ENCODE measurements around the gene HTRA1. TPM values are rescaled to one million over a fixed set of nuclear protein-coding genes. Genes with fewer than 3 reads are reported as not detected.

The HTRA1 gene
- total and polyA plus RNA-seq, 12 donors: 23.4 to 108 (median 70.2) TPM

DNA sequence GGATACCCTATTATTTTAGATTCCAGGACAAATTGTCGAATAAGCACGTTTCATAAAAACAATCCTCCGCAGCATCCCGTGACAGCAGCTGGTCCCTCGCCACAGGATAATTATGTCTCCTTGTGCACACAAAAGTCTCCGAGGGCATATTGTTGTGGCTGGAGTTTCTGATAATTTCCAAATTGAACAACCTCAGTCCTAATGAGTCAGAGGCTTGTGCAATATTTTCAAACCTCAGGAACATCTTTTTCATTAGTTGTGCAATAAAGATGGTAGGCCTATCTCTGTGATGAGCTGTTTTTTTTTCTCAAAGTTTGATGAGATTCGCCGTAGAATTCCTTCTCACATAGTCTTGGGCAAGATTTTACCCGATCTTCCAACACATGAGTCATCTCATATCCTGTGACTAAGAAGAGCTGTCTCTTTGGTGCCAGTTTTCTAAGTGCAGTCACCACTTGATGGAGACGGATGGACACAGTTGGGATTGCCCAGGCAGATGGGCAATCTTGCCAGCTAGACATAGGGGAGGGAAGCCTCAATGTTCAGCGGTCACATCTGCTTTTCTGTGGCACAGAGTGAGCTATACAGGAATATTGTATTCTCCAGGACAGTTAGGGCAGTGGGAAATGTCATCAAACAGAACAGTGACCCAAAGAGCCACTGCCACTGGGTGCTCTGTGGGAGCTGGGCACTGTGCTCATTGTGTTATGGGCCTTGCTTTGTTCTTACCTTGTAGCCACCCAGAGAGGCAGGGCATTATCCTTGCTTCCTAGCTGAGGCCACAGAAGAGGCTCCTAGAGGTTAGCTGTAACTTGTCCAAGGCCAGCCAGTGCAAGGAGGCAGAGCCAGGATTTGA lies 7.8 kb downstream of the HTRA1 start:
- TF ChIP-seq, protein P1, sequence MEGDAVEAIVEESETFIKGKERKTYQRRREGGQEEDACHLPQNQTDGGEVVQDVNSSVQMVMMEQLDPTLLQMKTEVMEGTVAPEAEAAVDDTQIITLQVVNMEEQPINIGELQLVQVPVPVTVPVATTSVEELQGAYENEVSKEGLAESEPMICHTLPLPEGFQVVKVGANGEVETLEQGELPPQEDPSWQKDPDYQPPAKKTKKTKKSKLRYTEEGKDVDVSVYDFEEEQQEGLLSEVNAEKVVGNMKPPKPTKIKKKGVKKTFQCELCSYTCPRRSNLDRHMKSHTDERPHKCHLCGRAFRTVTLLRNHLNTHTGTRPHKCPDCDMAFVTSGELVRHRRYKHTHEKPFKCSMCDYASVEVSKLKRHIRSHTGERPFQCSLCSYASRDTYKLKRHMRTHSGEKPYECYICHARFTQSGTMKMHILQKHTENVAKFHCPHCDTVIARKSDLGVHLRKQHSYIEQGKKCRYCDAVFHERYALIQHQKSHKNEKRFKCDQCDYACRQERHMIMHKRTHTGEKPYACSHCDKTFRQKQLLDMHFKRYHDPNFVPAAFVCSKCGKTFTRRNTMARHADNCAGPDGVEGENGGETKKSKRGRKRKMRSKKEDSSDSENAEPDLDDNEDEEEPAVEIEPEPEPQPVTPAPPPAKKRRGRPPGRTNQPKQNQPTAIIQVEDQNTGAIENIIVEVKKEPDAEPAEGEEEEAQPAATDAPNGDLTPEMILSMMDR (IDR thresholded peaks at IDR 0.05): no peak
- Histone ChIP-seq H3K4me3 (no peak overlapping the region), H3K27me3 (peaks cover 0 to 1% (median 0%) of the 10 kb centered on the region in 7 donors), H3K9me3 (no peaks in the 10 kb centered on the region), H3K4me1 (peaks cover 9 to 76% (median 58%) of the 10 kb centered on the region in 9 donors), H3K27ac (peak overlapping the region in 5 of 10 donors; percentile 28 to 60 (median 45)), H3K36me3 (peaks cover 0 to 13% (median 0%) of the 10 kb centered on the region in 9 donors)
- 54 to 67% methylated on average over 11 of the region's 11 CpGs for WGBS, 2 donors
- DNase-seq (no peak), ATAC-seq (peak in 7 of 8 donors; percentile 21 to 78 (median 55))
- intact Hi-C loops (cut with DNase I): loop anchor here in 1 of 10 donors (10.0 kb wide), 1 partner anchor 96 kb away; the partner anchor contains the start of gene DMBT1

DNA sequence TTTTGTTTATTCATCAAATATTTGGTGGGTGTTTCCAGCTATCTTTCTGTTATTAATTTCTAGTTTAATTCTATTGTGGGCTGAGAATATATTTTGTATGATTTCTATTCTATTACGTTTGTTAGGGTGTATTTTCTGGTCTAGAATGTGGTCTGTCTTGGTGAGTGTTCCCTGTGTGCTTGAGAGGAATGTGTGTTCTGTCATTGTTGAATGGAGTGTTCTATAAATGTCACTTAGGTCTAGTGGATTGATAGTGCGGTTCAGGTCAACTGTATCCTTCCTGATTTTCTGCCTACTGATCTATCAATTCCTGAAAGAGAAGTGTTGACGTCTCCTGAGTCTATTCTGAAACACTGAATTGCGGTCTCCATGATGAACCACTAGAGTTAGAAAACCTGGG lies 8.5 kb downstream of the HTRA1 start:
- WGBS, 2 donors: 53 to 66% methylated on average over 4 of the region's 4 CpGs
- intact Hi-C loops (cut with DNase I): loop anchor here in 1 of 10 donors (10.0 kb wide), 1 partner anchor 95 kb away; the partner anchor contains the start of gene DMBT1
- Histone ChIP-seq H3K36me3 (peaks cover 0 to 13% (median 0%) of the 10 kb centered on the region in 9 donors), H3K27me3 (no peaks in the 10 kb centered on the region), H3K27ac (peak overlapping the region in 5 of 10 donors; percentile 28 to 60 (median 45)), H3K4me1 (peaks cover 5 to 76% (median 59%) of the 10 kb centered on the region in 9 donors), H3K9me3 (no peaks in the 10 kb centered on the region), H3K4me3 (no peak overlapping the region)
- ATAC-seq (peak in 3 of 8 donors; percentile 33 to 65 (median 50)), DNase-seq (no peak)
- TF ChIP-seq, protein P1 (IDR thresholded peaks at IDR 0.05): no peak

DNA sequence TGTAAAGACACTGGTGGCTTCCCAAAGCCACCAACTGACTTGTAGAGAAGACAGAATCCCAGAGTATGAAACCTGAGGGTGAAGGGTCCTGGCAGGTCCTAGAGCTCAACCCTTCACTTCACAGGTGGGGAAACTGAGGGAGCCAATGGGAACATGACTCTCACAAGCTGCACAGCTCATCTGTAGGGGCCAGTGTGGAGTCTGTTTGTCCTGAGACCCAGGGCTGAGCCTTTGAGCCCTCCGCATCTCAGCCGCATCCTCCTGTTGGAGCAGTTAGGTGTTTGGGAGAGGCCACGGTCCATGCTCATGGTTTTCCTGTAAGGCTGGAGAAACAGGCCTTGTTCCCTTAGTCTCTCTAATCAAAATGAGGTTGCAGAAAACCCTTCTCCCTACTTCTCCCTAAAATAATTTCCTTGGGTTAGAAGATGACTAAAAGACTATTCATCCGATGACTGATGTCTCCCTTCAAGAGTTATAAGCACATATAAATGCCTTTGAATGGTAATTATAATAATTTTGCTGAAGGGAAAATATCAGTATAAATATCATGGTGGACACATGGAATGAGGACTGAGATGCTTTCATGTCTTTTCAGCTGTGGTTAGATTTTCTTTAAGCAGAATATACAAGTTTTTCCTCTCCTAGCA lies 10.3 kb downstream of the HTRA1 start:
- TF ChIP-seq, protein P1 (IDR thresholded peaks at IDR 0.05): no peak
- no peaks in the 10 kb centered on the region for H3K9me3 ChIP-seq
- H3K27ac ChIP-seq: no peak overlapping the region
- no peak overlapping the region for H3K4me3 ChIP-seq
- peaks cover 15 to 84% (median 71%) of the 10 kb centered on the region in 9 donors for H3K4me1 ChIP-seq
- intact Hi-C loops (cut with DNase I): no loop called here
- H3K27me3 ChIP-seq: no peaks in the 10 kb centered on the region
- DNase-seq (no peak), ATAC-seq (no peak)
- H3K36me3 ChIP-seq: no peaks in the 10 kb centered on the region
- WGBS, 2 donors: 100% methylated on average over 4 of the region's 4 CpGs

DNA sequence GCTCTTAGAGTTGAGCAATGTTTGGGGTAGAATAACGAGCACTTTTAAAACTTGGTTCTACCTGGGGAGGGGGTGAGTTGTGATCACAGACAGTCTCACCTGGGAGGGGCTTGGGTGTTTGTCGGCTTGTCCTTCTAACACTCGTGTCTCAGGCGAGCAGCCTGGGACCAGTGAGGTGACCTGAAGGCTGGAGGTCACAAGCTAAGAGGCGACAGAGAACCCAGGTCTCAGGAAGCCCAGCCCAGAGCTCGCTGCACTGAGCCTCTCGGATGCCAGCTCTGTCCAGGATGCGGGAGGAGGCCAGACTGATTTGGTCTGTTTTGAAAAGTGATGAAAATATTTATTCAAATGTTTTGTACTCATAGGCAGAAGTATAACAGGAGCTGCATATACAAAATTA lies 11.8 kb downstream of the HTRA1 start:
- Histone ChIP-seq H3K4me1 (peaks cover 15 to 82% (median 61%) of the 10 kb centered on the region in 9 donors), H3K27ac (peak overlapping the region in 2 of 10 donors; percentile 73 to 87), H3K9me3 (no peaks in the 10 kb centered on the region), H3K4me3 (no peak overlapping the region), H3K27me3 (no peaks in the 10 kb centered on the region), H3K36me3 (peaks cover 0 to 3% (median 0%) of the 10 kb centered on the region in 9 donors)
- ATAC-seq (no peak), DNase-seq (no peak)
- TF ChIP-seq, protein P1 (IDR thresholded peaks at IDR 0.05): no peak
- 62 to 76% methylated on average over 8 of the region's 8 CpGs for WGBS, 2 donors
- intact Hi-C loops (cut with DNase I): no loop called here

Measured in heart right ventricle (tissue), 16 donors.